H54 (cell line): Measurements from ENCODE around the gene THNSL1.
A peak's percentile ranks its signal among the peaks of the same experiment; 100 is the strongest.
"Not testable (repeated sequence)": the region's sequence is repeated elsewhere in the genome, so short reads cannot be mapped to it uniquely, and the experiment has no call there.

Experiments used
- DNase-seq: peaks from one replicate; pipeline ENCODE4 v3.0.0; 2011; ENCODE audit warnings: low spot score, mixed read lengths; ENCODE audit not compliant: insufficient read length
- FAIRE-seq: peaks from 3 replicates; lab custom pipeline; 2011; peaks lifted over from hg19 to GRCh38; lab: Jason Lieb, UNC
- POLR2A ChIP-seq: IDR thresholded peaks from 2 replicates; pipeline ENCODE4 v1.6.1; 2011; ENCODE audit warnings: low read depth, mild to moderate bottlenecking, low read length

Gene THNSL1

GRCh38 chr10:25016376-25017153 lies at the start of gene THNSL1:
Gene THNSL1 (plus strand): TSS chr10:25016612. CDS start chr10:25023224, 6,612 bp downstream.
- FAIRE-seq (peak; percentile 99), DNase-seq (peak; percentile 91)
- peak; percentile 82 for TF ChIP-seq POLR2A

- FAIRE-seq = no peak
- no peak for TF ChIP-seq POLR2A
- DNase-seq = no peak
Observed at GRCh38 chr10:24966962-24967481, 49.4 kb upstream of the THNSL1 start.

GRCh38 chr10:24968349-24968748 lies 48.1 kb upstream of the THNSL1 start:
- TF ChIP-seq POLR2A = no peak
- no peak for FAIRE-seq

GRCh38 chr10:24968951-24969350 lies 47.5 kb upstream of the THNSL1 start:
- DNase-seq, FAIRE-seq: not testable (repeated sequence)

More at GRCh38 chr10:24968349-24968748, 48.1 kb upstream of the THNSL1 start:
- DNase-seq = no peak

- no peak for TF ChIP-seq POLR2A
- no peak for FAIRE-seq
- no peak for DNase-seq
Observed at GRCh38 chr10:24969841-24970281, 46.6 kb upstream of the THNSL1 start.

GRCh38 chr10:24971374-24971773 lies 45.0 kb upstream of the THNSL1 start:
- no peak for TF ChIP-seq POLR2A
- no peak for DNase-seq
- FAIRE-seq = no peak

GRCh38 chr10:24973163-24973562 lies 43.2 kb upstream of the THNSL1 start:
- no peak for TF ChIP-seq POLR2A
- FAIRE-seq = no peak
- no peak for DNase-seq

- DNase-seq (no peak), FAIRE-seq (no peak)
- TF ChIP-seq POLR2A = no peak
Observed at GRCh38 chr10:24974976-24975375, 41.4 kb upstream of the THNSL1 start.

- DNase-seq = no peak
- no peak for FAIRE-seq
- no peak for TF ChIP-seq POLR2A
Observed at GRCh38 chr10:24979685-24980084, 36.7 kb upstream of the THNSL1 start.

- no peak for DNase-seq
- no peak for TF ChIP-seq POLR2A
- FAIRE-seq = no peak
Observed at GRCh38 chr10:24981161-24981710, 35.2 kb upstream of the THNSL1 start.

GRCh38 chr10:24982319-24983112 lies 33.9 kb upstream of the THNSL1 start:
- DNase-seq (no peak), FAIRE-seq (no peak)
- TF ChIP-seq POLR2A = no peak

GRCh38 chr10:24983130-24983529 lies 33.3 kb upstream of the THNSL1 start:
- TF ChIP-seq POLR2A = no peak
- FAIRE-seq = no peak
- no peak for DNase-seq

GRCh38 chr10:24983946-24984345 lies 32.5 kb upstream of the THNSL1 start:
- DNase-seq (no peak), FAIRE-seq (no peak)
- no peak for TF ChIP-seq POLR2A

GRCh38 chr10:24984906-24985305 lies 31.5 kb upstream of the THNSL1 start:
- FAIRE-seq = no peak
- TF ChIP-seq POLR2A = no peak
- DNase-seq = no peak
